GM18909 (cell line): Measurements from ENCODE around the gene RASSF3.
"Not testable (repeated sequence)": the region's sequence is repeated elsewhere in the genome, so short reads cannot be mapped to it uniquely, and the experiment has no call there.

Experiments used
- ATAC-seq: cut with Tn5 transposase; IDR thresholded peaks from one replicate; pipeline ENCODE4 v1.9.1; 2021; ENCODE audit warnings: mild to moderate bottlenecking; ENCODE audit not compliant: unreplicated experiment, poor library complexity

RASSF3 gene, protein sequence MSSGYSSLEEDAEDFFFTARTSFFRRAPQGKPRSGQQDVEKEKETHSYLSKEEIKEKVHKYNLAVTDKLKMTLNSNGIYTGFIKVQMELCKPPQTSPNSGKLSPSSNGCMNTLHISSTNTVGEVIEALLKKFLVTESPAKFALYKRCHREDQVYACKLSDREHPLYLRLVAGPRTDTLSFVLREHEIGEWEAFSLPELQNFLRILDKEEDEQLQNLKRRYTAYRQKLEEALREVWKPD

DNA sequence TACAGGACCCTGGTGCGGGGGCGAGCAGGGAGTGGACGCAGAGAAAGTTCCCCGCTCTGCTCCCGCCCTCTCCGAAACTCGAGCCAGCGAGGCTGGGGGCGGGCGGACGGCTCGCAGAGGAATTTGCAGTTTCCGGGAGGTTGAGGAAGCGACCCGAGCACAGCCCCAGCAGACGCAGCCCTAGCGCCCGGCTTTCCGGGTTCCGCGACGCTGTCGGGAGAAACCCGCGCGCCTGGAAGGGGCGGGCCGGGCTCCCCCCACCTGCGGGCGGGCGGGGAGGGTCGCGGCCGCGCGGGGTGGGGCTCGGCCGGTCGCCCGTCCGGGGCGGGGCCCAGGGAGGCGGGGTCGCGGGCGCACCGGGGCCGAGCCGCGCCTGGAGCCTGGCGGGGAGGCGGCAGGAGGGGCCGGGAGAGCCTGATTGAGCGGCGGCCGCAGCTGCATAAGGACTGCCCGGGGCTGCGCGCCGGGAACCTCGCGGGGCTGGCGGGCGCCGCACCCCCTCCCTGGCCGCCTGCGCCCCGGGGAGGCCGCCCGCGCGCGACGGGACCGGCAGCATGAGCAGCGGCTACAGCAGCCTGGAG lies at the start of gene RASSF3:
TSS of gene RASSF3 (plus strand) at position 417 of the 581 bp plus-strand sequence. CDS start at position 555, 138 bp downstream.
- peak; percentile 61 for ATAC-seq

DNA sequence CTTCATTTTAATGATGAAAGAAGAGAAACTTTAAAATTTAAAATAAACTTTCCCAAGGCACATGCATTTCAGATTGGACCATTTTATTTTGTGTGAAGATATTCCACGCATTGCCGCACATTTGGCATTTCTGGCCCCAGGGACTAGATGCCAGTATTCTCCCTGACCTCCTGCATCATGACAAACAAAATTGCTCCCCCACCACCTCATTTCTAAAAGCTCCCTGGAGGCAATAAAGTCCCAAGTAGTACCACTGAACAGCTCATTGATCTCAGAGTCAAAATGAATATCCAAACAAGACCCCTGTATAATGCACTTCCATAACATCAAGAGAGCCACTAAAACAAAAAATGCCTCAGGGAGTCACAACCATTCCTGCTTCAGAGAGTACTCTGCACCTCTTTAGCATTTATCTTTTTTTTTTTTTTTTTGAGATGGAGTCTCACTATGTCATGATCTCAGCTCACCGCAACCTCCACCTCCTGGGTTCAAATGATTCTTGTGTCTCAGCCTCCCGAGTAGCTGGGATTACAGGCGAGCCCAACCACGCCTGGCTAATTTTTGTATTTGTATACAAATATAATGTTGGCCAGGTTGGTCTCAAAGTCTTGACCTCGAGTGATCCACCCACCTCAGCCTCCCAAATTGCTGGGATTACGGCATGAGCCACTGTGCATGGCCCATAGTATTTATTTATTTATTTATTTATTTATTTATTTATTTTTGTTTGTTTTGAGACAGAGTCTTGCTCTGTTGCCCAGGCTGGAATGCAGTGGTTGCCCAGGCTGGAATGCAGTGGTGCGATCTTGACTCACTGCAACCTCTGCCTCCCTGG lies 48.8 kb upstream of the RASSF3 start:
- no peak for ATAC-seq

DNA sequence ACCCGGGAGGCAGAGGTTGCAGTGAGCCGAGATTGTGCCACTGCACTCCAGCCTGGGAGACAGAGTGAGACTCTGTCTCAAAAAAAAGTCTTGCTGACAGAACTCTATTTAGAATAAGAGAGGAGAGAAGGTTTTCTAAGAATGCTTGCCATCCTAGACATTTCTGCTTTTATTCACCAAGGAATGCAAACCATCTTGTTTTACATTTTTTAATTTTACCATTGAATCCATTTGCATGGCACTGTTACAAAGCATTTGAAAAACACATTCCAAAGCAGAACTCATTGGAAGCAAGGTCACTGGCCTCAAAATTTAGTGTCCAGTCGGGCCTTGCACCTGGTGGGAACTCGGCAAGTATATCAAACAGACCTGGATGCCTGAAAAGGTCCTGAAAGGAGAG lies 44.2 kb upstream of the RASSF3 start:
- ATAC-seq, result no peak

DNA sequence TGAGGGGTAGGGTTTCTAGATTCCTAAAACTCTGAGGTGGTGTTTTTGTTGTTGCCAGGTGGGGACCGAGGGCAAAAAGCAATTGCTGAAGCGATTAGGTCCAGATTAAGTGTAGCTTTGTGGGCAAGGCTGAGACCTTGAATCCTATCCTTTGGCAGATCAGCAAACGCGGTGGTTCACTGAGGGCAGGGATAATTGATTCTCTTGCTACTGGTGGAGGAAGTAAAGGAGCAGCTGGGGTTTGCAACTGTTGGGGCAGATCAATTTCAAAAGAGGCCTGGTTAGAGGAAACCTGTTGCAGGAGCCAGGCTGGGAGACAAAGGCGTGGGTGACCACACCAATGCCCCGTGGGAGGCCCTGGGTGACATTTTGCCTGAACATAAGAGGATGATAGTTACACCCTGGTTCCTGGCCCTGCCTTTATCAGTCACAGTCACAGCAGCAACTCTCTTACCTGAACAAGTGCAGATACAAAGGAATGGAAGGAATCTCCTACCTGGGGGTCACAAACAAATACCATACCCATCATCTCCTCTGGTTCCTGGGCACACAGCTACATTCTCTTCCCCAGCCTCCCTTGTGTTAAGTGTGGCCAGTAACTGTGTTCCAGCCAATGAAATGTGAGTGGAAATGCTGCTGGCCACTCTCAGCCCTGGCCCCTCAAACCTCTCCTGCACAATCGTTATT lies 43.3 kb upstream of the RASSF3 start:
- ATAC-seq, result no peak

DNA sequence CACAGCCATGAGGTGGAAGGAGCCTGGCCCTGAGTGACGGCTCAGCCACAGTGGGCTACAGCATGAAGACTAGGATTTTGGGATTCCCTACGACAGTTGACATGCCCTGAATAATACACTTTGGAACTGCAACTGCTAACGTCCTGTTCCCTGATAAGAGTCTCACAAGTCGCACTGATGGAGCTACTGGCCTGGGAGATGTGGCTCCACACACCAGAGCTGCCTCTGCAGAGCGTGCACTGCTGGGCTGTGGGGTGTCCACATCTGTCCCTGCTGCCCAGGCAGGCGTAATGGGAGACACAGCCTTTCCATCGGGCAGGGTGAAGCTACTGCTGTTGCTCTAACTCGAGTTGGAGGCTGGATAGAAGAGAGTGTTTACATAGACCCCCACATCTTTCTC lies 42.7 kb upstream of the RASSF3 start:
- ATAC-seq, result no peak

DNA sequence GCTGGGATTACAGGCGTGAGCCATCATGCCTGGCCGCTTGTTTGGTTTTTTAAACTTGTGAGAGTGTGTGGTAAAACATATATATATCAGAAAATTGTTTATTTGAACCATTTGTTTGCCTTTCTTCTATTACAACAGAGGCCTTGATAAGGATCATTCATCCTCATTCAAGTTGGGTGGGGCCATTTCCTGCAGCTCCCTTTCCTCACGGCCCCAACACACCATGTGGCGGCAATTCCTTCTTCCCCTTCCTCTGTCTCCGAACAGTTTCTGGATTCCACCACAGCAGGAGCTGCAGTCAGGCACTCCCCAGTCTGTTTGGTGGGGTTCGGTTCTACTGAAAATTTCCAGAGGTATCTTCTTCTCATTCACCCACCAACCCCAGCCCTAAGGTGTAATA lies 42.0 kb upstream of the RASSF3 start:
- no peak for ATAC-seq

DNA sequence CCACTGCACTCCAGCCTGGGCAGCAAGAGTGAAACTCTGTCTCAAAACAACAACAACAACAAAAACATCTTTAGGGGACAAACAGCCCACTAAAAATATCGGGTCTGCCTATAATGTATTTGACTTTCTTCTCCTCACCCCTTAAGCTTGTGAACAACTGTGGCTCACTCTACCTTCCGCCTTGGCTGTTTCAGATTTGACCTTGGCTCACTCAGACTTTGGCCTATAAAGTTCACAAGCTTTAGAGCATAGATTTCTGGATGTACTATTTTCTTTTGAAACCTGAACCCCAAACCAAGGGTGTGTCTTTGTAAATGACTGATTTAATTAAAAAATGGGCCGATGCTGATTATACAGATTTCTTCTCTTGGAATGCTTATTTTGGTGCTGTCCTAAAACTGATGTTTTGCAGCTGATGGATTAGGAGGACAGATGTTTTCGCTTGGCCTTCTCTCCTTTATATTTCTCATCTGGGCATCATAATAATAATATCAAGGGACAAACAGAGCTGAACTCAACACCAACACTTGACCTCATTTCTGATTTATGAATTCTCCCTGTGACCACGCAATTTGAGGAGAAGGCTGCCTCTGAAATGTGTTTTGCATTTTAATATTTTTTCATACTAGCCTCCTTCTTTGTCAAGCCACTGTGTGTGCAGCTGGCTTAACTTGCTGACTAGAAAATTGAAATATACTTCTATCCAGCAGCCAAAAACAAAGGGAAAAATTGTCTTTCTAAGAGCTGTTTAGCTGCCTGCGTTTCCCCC lies 40.2 kb upstream of the RASSF3 start:
- no peak for ATAC-seq

DNA sequence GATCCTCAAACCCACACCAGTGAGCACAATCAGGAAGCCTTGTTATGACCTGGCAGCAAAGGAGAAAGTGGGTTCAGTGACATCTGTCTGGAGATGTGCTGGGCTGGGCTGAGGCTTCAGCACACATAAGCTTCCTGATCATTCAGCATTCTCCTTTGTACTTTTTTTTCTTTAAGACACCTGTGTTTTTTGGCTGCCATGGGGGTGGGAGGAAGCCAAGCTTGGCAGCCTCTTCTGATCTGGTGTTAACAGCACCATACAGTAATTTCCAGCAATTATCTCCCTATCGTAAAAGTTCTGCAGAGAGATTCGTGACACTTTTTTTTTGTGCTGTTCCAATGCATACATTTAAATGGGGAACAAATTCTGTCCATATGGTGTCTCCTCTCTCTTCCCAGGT lies 38.9 kb upstream of the RASSF3 start:
- ATAC-seq, result no peak

DNA sequence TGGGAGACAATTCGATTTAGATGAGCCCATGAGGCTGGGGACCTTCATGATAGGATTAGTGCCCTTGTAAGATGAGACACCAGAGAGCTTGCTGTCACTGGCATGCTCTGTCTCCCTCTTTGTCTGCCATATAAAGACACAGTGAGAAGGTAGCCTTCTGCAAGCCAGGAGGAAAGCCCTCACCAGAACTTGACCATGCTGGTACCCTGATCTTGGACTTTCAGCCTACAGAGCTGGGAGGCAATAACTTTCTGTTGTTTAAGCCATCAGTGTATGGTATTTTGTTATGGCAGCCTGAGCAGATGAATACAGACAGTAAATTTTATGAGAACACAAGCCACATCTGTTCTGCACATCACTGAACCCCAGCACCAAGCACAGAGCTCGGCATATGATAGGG lies 38.1 kb upstream of the RASSF3 start:
- ATAC-seq, result no peak

DNA sequence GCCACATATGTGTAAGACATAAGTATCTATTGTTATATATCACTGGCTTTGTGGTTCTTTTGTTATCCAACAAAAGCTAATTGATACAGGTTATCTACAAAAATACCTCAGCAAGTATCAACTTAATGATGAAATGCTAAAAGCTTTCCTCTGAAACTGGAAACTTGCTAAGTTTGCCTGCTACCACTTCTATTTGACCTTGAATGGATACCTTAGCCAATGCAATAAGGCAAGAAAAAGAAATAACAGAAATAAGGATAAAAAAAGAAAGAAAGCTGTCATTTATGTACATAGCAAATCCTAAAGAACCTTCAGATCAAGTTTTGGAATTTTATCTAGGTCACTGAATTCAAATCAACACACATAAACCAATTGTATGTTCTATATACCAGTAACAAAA lies 35.5 kb upstream of the RASSF3 start:
- no peak for ATAC-seq

DNA sequence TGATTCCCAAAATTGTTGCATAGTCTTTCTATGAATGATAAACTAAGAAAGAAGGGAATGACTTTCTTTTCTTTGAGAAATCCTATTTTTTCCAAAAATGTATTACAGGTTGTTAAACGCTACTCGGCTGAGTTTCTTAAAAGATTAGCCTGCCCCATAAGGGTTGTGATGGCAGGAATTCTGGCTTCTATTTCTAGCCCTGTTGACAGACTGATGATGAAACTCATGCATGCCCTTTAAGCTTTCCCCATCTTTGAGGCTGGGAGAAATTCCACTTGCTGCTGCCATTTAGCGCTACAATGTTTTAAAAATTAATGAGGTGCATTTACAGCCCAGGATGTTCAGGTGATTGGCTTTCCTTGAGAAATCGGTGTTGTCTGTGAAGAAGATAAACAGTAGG lies 33.2 kb upstream of the RASSF3 start:
- ATAC-seq, result no peak

DNA sequence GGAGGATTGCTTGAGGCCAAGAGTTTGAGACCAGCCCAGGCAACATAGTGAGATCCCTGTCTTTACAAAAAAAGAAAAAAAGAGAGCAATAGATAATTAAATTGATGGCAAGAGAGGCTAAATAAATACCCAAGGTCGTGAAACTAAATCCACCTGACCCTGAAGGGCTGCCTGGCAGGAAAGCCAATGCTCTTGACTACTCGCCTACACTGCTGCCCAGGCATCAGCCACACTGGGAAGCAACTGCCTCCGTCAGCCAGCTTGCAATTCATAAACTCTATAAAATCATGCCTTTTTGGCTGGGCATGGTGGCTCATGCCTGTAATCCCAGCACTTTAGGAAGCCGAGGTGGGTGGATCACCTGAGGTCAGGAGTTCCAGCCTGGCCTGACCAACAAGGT lies 31.7 kb upstream of the RASSF3 start:
- ATAC-seq, result no peak

DNA sequence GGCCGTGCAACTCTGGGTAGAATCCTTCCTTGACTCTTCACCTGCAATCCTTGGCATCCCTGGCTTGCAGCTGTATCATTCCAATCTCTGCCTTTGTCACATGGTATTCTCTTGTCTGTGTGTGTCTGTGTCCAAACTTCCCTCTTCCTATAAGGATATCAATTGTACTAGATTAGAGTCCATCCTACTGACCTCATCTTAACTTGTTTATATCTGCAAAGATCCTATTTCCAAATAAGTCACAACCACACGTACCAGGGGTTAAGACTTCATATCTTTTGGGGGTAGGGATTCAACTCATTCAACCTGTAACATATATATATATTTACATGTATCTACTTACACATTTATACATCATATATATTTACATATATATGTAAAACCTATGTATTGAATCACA lies 29.6 kb upstream of the RASSF3 start:
- ATAC-seq, result no peak

DNA sequence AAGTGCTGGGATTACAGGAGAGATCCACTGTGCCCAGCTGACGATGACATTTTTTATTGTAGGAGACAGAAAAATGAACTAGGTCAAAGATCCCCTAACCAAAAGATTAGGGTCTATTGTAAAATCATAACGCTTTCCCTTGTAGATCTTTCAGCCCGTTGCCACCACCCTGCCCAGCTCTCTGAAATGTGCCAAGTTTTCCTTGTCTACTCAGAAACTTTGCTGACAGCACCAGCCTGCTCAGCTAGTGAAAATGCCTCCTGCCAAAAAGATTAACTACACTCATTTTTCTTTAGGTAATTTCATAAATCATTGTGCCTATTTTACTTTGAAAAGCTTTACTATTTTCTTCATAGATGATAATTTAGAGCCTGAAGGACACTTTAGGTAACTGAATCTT lies 28.2 kb upstream of the RASSF3 start:
- no peak for ATAC-seq

DNA sequence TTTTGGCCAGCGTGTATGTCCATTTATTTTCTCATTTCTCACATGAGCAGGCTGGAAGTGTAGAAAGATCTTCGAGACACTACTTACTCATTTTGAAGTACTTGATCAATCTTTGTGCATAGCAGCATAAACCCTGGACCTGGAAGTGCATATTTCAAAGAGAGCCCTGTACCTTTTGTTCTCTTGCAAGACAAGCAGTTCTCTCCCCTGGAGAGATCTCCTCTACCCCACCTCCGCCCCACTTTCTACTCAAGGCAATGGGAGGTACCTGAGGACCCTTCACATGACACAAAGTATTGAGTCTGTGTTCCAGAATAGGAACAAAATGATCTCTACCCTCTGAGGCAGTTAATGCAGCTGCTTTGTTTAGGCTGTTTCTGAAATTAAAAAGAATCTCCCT lies 27.4 kb upstream of the RASSF3 start:
- no peak for ATAC-seq

DNA sequence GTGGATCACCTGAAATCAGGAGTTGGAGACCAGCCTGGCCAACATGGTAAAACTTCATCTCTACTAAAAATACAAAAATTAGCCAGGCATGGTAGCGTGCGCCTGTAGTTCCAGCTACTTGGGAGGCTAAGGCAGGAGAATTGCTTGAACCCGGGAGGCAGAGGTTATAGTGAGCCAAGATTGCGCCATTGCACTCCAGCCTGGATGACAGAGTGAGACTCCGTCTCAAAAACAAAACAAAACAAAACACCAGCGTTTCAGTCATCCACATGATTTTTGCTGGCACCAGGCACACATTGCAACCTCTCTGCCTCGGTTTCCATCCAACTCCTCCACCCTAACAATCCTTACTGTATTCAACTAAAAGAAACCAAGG lies 26.9 kb upstream of the RASSF3 start:
- not testable (repeated sequence) for ATAC-seq

DNA sequence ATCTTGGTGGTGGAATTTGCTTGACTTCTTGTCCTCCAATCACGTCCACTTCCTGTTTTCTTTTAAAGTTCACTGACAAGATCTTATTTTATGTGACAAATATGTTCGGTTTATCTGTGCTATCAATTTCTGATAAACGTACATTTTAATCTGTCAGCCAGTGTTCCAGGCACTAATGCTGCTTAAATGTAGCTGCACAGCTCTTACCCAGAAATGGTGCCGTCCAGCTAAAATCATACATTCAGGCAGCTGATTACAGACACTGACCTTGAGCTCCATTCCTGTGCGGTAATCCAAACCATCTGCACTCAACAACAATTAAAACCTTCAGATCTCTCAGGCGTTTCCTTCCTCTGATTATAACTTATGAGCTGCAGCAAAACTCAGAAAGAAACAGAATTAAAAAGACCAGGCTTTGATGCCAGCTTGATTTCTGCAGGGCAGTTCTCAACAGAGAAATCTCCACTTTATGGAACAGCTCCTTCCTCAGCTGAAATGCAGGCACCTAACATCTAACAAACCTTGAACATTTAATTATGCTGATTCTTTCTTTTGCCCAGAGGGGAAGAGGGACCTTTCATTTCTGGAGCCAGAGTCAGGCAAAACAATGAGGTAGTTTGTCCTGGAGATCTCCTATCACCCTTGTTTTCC lies 26.4 kb upstream of the RASSF3 start:
- no peak for ATAC-seq

DNA sequence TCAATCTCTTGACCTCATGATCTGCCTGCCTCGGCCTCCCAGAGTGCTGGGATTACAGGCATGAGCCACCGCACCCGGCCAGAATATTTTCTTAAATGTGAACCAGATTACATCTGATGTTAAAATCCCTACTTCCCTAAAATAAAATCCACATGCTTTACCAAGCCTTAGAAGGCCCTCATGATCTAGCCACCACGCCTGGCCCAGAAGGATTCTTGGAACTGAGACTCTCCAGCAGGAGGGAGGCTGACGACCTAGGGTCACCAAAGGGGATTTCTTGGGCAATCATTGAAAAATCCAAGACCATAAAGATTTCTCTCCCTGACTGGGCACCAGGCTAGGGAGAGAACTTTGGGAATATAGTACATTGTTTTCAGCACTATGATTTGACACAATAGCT lies 25.2 kb upstream of the RASSF3 start:
- ATAC-seq, result no peak

DNA sequence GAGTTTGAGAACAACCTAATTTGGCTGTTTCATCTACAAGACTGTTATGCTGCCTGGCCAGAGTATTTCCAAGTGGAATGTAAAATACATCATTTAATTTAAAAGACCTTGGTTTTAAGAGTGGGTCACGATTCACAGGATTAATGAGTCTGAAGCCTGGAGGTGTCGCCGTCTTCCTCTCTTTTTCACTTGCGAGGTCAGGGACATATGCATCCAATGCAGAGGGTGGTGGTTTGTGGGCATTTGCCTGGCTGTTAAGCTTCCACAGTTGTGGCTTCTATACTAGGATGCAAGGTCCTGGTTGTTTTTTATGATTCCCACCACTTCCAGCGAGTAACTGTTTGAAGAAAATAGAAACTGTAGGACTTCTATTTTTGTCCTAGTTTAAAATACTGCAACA lies 22.8 kb upstream of the RASSF3 start:
- ATAC-seq, result no peak

DNA sequence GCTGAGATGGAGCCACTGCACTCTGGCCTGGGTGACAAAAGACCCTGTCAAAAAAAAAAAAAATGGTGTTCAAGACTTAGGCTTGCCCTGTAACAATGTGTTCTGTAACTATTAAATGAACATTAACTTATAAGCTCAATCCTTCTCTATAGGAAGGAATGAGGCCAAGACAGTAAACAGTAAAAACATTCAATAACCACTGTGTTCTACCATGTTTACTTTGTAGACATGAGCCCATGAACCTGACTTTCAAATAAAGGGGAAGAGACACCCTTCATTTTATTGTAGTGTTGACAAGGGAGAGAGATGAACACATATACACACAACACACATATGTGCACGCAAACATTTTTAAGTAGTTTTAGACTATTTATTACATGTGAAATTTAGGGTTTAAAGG lies 20.1 kb upstream of the RASSF3 start:
- ATAC-seq, result no peak
